Activated effector memory CD4-positive, alpha-beta T cell treated with Interleukin-2 at 50 U/mL for 16 hours (primary cell): ENCODE data around the gene TRAP1.
A peak's percentile ranks its signal among the peaks of the same experiment; 100 is the strongest.

Source experiments
- DNase-seq: peaks from one replicate; pipeline ENCODE4 v3.0.0-alpha.2; 2020

Gene TRAP1

GRCh38 chr16:3717235-3718018 is at the start of gene TRAP1:
Gene TRAP1, minus strand, starts transcription at chr16:3717524. Its CDS starts 16 bp downstream, at chr16:3717508.
- DNase-seq, result peak; percentile 89

GRCh38 chr16:3766177-3766576 is 48.9 kb upstream of the TRAP1 start:
- DNase-seq, result no peak

GRCh38 chr16:3764409-3764808 is 47.1 kb upstream of the TRAP1 start:
- no peak for DNase-seq

GRCh38 chr16:3762107-3762750 is 44.9 kb upstream of the TRAP1 start:
- DNase-seq, result no peak

- DNase-seq, result no peak
Observed at GRCh38 chr16:3761375-3762106, 44.2 kb upstream of the TRAP1 start.

GRCh38 chr16:3760518-3760917 is 43.2 kb upstream of the TRAP1 start:
- DNase-seq, result no peak

- no peak for DNase-seq
Observed at GRCh38 chr16:3759736-3760135, 42.4 kb upstream of the TRAP1 start.

GRCh38 chr16:3756113-3756512 is 38.8 kb upstream of the TRAP1 start:
- no peak for DNase-seq

- no peak for DNase-seq
Observed at GRCh38 chr16:3755249-3755648, 37.9 kb upstream of the TRAP1 start.

- no peak for DNase-seq
Observed at GRCh38 chr16:3754772-3755171, 37.4 kb upstream of the TRAP1 start.

GRCh38 chr16:3754081-3754703 is 36.9 kb upstream of the TRAP1 start:
- DNase-seq, result no peak

- no peak for DNase-seq
Observed at GRCh38 chr16:3752984-3753383, 35.7 kb upstream of the TRAP1 start.

- no peak for DNase-seq
Observed at GRCh38 chr16:3751878-3752277, 34.6 kb upstream of the TRAP1 start.

- DNase-seq, result no peak
Observed at GRCh38 chr16:3748307-3748706, 31.0 kb upstream of the TRAP1 start.

- DNase-seq, result no peak
Observed at GRCh38 chr16:3745751-3746355, 28.5 kb upstream of the TRAP1 start.

GRCh38 chr16:3744018-3744417 is 26.7 kb upstream of the TRAP1 start:
- no peak for DNase-seq

GRCh38 chr16:3740934-3741333 is 23.6 kb upstream of the TRAP1 start:
- no peak for DNase-seq

GRCh38 chr16:3740186-3740585 is 22.9 kb upstream of the TRAP1 start:
- DNase-seq, result no peak

- no peak for DNase-seq
Observed at GRCh38 chr16:3739636-3740035, 22.3 kb upstream of the TRAP1 start.

GRCh38 chr16:3738541-3738940 is 21.2 kb upstream of the TRAP1 start:
- no peak for DNase-seq

GRCh38 chr16:3738128-3738527 is 20.8 kb upstream of the TRAP1 start:
- no peak for DNase-seq

- no peak for DNase-seq
Observed at GRCh38 chr16:3737181-3737580, 19.9 kb upstream of the TRAP1 start.

GRCh38 chr16:3736116-3736515 is 18.8 kb upstream of the TRAP1 start:
- DNase-seq, result no peak
